Gastrocnemius medialis (tissue), 4 donors: ENCODE measurements around the gene DNM3.

ENCODE experiments used
- CTCF ChIP-seq, 5 experiments: fragments of 450-650 bp in 3 of 5; fragments of 200-600 bp in 2 of 5; sonication (generic) in 2 of 5; IDR thresholded peaks in 4 of 5; conservative IDR thresholded peaks in 1 of 5; 1 replicate in 4 of 5; 2 replicates in 1 of 5; pipeline ENCODE4 v1.5.1; 2016 to 2019; ENCODE audit warnings: antibody characterized with exemption in 5 of 5, mild to moderate bottlenecking in 3 of 5, moderate library complexity in 3 of 5
- POLR2A ChIP-seq, 2 donors: fragments of 450-650 bp; IDR thresholded peaks; one replicate each; pipeline ENCODE4 v1.6.1; 2017; ENCODE audit warnings: antibody characterized with exemption in 2 of 2, mild to moderate bottlenecking in 2 of 2, moderate library complexity in 2 of 2

- TF ChIP-seq CTCF (IDR thresholded peaks at IDR 0.05 in 4 of 5, conservative IDR thresholded peaks at IDR 0.05 in 1 of 5) (no peak), POLR2A (IDR thresholded peaks at IDR 0.05) (no peak)
Observed at GRCh38 chr1:171793636-171794035, 47.7 kb upstream of the DNM3 start.
